HG03066 (cell line): ENCODE results near the gene KRT16.
"Not testable (repeated sequence)": the region's sequence is repeated elsewhere in the genome, so short reads cannot be mapped to it uniquely, and the experiment has no call there.

ENCODE experiments used
- ATAC-seq: cut with Tn5 transposase; IDR thresholded peaks from one replicate; pipeline ENCODE4 v1.9.1; 2021; ENCODE audit warnings: low read depth; ENCODE audit not compliant: unreplicated experiment

The KRT16 gene

GRCh38 chr17:41648411-41649195 lies 36.0 kb upstream of the KRT16 start:
- ATAC-seq = no peak

- ATAC-seq = no peak
These were observed 35.4 kb upstream of the KRT16 start for GRCh38 chr17:41647940-41648410.

- no peak for ATAC-seq
These were observed 34.7 kb upstream of the KRT16 start for GRCh38 chr17:41647038-41647813.

- no peak for ATAC-seq
These were observed 29.9 kb upstream of the KRT16 start for GRCh38 chr17:41642252-41643156.

- not testable (repeated sequence) for ATAC-seq
These were observed 28.0 kb upstream of the KRT16 start for GRCh38 chr17:41640596-41640995.

GRCh38 chr17:41639492-41640473 lies 27.2 kb upstream of the KRT16 start:
- ATAC-seq = no peak

GRCh38 chr17:41638941-41639340 lies 26.4 kb upstream of the KRT16 start:
- no peak for ATAC-seq

- ATAC-seq = no peak
These were observed 25.6 kb upstream of the KRT16 start for GRCh38 chr17:41638194-41638593.

GRCh38 chr17:41636652-41637051 lies 24.1 kb upstream of the KRT16 start:
- ATAC-seq = no peak

- ATAC-seq = no peak
These were observed 22.8 kb upstream of the KRT16 start for GRCh38 chr17:41635121-41636097.

GRCh38 chr17:41634639-41635038 lies 22.1 kb upstream of the KRT16 start:
- ATAC-seq = no peak

- ATAC-seq = no peak
These were observed 21.1 kb upstream of the KRT16 start for GRCh38 chr17:41633556-41634199.

- ATAC-seq = no peak
These were observed 20.0 kb upstream of the KRT16 start for GRCh38 chr17:41632482-41633105.

- ATAC-seq = no peak
These were observed 19.3 kb upstream of the KRT16 start for GRCh38 chr17:41631898-41632285.

- ATAC-seq = no peak
These were observed 18.7 kb upstream of the KRT16 start for GRCh38 chr17:41631025-41631897.

- ATAC-seq = no peak
These were observed 17.5 kb upstream of the KRT16 start for GRCh38 chr17:41629826-41630670.
